HG02884 (cell line): Measurements from ENCODE around the gene VPS39.

Experiments used
- ATAC-seq: cut with Tn5 transposase; IDR thresholded peaks from one replicate; pipeline ENCODE4 v1.9.1; 2021; ENCODE audit warnings: mild to moderate bottlenecking, moderate library complexity; ENCODE audit not compliant: unreplicated experiment

Gene VPS39

DNA sequence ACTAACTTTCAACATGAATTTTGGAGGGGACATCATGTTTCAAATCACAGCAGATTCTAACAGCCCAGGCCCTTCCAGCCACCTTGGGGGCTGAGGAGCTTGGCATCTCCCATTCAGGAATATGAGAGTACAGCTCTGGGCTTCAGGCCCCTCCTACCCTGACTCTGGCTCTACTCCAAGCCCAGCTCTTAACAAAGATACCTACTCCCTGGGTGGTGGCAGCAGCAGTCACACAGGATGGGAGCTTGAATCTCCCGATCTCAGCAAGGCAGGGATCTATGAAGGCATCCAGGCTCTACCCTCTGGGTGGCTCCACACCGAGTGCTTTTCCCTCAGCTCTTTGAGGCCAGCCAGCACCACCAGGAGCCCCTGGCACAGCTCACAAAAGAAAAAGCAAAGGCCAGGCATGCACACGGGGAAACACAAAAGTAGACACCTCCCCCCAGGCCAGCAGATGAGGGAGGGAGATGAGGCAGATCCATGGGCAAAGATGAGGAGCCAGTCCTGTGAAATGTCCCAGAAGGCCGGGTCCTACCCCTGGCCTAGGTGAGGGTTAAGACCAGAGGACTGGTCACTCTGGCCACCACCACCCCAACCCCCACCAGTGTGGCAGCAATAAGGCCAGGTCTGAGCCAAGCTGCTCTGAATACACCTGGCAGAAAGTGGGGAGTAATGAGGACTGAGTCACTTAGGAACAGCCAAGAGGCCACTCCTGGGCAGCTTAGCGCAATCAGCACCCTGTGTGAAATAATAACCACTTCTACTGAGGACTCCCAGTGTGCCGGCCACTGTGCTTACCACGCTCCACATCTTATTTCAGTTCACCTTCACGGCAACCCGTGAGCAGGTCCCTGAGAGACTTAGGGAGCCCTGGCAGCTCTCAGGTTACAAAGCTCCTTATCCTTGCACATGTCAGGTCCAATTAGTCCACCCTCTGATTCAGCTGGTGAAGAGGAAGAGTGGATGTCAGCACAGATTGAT, 76.0 kb downstream of the VPS39 start:
- no peak for ATAC-seq

DNA sequence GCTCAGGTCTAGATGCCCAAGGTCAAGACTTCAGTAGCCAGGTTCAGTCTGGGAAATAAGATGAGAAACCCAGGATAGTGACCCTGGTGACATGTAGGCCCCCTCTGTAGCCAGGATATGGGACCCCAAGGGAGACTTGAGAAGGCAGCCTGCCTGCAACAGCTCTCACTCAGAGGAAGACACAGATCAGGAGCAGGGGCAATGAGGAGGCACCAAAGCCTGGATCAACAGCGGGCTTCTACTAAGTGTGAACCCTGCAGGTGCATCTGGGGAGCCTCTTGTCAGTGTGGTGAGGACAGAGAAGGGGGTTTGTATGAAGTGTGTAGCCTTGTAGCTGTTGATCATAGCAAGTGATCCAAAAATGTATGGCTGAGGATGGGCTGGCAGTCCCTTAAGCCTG, 77.1 kb downstream of the VPS39 start:
- no peak for ATAC-seq

DNA sequence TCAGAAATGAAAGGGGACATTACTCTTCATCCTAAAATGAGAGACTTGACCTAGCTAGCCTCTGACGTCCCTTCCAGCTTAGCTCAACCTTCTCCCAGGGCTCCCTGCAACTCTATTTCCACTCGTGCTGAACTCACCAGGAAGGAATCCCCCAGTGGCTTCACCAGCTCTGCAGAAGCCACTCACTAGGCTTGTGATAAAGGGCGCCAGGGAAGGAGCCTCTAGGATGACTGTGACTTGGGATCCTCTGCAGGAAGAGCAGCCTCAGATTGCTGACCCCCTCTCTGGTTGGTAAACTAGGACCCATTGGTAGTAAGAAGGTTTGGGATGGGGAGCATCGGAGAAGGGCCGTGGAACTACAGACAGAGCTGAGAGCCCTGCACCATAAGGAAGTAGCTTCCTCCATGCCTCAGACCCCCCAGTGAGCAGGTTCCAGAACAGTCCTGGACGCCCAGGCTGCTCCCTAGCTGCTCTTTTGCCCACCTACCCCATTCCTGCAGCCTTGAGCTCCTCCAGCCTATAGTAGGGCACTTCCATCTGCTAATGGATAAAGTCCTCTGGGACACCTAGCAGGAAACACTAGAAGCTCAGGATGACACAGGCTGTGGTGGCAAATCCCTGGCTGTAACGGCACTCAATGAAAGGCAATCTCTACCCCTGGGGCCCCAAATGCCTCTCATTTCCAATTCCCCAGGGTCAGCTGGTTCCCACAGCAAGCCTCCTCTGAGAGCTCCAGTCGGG, 77.7 kb downstream of the VPS39 start:
- no peak for ATAC-seq

DNA sequence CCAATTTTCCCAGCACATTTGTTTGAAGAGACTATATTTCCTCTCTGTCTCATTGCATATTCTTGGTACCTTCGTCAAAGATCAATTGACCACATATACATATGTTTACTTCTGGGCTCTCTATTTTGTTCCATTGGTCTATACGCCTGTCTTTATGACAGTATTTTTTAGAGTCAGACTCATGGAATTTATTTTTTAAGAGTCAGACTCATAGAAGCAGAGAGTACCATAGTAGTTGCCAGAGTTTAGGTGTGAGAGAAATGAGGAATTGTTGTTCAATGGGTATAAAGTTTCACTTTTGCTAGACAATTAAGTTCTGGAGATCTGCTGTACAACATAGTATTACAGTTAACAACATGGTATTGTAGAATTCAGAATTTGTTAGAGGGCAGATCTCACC, 78.7 kb downstream of the VPS39 start:
- no peak for ATAC-seq

DNA sequence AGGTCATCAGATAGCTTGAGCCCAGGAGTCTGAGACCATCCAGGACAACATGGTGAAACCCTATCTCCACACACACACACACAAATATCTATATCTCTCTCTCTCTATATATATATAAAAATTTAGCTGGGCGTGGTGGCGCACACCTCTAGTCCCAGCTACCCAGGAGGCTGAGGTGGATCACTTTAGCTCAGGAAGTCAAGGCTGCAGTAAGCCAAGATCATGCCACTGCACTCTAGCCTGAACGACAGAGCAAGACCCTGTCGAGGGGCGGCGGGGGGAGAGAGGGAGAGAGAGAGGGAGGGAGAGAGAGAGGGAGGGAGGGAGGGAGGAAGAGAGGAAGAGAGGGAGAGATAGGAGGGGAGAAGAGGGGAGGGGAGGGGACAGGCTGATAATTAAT, 79.6 kb downstream of the VPS39 start:
- no peak for ATAC-seq

DNA sequence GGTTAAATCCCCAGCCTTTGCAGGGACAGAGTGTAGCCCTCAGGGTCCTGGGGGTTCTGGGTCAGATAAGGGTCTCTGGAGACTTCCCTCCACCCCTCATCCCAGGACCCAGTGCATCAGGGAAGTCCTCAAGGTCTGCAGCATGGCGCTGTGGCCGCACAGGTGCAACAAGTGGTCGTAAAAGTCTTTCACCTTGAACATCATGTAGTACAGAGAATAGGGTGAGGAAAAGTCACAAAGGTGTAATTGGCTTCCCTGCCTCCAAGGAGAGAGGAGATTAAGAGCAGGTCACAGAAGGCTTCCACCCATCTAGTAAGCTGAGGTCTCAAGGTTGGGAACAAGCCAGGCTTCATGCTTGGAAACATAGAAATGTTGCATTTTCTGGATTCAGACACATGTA, 84.6 kb downstream of the VPS39 start:
- no peak for ATAC-seq

DNA sequence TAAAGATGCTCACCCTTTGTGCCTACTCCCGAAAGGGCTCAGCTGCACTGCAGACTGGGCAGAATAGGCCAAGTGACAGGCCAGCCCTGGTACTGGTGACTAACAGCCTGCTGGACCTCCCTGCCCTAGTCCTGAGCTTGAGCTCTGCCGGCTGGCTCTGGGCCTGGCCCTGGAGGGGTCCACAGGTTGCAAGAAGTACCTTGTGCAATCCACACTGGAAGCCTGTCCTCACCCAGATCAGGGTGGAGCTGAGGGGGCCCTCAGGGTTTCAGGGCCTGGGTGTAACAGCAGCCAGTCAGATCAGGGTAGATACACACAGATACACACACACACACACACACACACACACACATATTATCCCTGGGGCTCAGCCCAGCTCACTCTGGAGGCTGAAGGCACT, 86.4 kb downstream of the VPS39 start:
- no peak for ATAC-seq

DNA sequence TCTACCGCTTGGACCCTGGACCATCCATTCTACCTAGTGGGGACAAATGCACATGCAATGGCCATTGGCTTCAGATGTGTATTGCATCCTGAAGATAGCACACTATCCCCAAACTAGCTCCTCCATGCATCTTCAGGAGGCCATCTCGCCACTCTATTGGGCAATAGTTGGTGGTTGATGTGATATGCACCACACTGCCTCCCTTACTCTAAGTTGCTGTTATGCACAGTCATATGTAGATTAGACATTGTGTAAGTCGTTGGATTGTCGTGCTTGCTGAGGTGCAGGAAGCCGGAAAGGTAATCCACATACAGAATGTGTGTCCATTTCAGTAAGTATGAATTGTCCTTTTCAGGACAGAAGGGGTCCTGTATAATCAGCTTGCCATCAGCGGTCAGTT, 87.1 kb downstream of the VPS39 start:
- ATAC-seq: no peak

DNA sequence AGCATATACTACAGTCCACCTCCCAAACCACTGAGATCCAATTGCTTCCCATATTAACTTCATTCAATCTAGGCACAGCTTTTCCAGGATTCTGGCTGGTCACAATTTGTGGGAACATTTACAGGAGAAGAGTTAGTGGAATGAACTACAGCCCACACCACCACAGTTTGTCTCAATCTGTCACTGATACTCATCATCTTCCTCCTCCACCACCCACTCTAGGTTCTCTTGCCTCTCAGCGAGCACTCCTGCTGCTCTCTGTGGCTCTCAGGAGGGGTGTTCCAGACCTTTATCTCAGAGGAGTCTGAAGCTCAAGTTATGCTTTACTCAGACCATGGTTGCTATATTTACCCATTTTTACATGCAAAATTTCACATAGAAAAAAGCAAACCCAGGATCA, 87.8 kb downstream of the VPS39 start:
- no peak for ATAC-seq

DNA sequence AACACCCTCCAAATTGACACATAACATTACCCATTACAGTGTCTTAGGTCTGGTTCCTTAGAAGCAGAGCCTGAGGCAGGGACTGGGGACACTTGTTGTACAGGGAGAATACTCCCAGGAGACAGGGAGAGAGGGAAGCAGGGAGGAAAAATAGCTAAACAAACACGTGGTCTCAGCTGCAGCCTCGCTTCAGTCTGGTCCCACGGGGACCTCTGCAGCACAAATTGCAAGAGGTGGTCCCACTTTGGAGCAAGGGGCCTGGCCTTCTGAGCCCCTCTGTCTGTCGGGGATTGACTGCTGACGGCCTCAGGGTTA, 88.7 kb downstream of the VPS39 start:
- ATAC-seq: no peak

DNA sequence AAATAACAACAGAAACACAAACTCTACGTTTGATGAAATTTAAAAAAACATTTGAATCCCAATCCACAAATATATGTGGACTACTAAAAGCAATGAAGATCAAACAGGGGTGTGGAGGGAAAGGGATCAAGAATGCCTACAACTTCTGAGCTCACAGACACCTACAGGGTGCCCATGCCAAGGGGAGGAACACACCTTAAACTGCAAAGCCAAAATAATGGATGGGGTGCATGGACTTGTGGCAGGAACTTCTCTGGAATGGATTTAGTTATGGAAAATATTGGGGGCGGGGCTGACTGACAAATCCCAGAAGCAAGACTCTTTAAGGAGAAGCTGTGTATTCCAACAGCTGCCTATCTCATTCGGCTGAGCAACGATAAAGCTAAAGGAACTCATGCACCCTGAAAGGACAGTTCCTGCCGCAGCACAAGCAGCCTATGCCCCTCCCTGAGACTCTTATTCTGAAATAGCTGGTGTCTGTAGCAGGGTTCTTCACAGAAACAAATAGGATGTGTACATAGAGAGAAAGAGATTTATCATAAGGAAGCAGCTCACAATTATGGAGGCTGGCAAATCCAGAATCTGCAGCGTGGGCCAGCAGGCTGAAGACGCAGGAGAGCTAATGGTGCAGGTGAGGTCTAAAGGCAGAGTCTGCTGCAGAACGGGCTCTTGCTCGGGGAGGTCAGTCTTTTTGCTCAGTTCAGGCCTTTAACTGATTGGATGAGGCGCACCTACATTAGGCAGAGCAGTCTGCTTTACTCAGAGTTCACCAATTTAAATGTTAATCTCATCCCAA, 89.3 kb downstream of the VPS39 start:
- ATAC-seq: no peak

DNA sequence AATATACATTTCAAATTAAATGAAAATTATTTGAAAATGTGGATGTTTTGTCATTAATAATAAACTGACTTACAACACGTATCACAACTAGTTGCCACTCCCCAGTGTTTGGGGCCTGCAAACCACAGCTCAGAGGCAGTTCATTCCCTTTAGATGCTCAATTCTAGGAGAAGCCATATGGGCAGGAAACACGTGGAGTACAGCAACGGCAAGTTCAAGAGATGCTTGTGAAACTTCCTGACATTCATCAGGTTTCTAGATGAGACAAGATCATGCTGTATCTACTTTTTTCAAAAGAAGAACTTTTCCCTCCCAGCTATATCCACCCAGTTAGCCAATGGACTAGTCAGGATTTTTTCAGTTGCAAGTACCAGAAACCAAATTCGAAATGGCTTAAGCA, 96.2 kb downstream of the VPS39 start:
- ATAC-seq: no peak

DNA sequence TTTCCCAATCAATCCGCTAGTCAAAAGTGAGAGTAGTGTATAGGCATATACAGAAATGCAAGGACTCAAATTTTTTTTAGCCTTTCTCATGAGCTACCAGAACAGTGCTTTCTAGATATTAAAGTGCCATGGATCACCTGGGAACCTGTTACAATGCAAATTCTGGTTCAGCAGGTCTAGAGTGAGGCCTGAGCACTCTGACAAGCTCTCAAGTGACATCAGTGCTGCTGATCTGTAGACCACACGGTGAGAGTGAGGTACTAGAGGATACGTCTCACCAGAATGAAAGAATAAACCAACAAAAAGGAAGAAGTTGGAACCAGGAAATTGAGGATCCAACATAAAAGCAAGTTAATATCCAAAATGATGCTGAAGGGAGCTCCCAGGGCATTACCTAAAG, 97.7 kb downstream of the VPS39 start:
- ATAC-seq: no peak

DNA sequence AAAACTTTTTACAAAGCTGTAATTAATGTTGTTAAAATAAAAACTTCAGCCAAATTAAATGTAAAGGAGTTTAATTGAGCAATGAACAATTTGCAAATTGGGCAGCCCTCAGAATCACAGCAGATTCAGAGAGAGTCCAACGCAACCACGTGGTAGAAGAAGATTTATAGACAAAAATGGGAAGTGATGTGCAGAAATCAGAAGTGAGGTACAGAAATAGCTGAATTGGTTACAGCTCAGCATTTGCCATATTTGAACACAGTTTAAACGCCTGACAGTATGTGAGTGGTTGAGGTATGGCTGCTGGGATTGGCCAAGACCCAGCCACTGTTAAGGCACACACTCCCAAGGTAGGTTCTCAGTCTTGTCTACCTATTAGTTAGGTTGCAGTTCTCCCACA, 99.3 kb downstream of the VPS39 start:
- no peak for ATAC-seq
